SIG-M5 (cell line): ENCODE data around the gene CYSTM1.
"Not testable (repeated sequence)": the region's sequence is repeated elsewhere in the genome, so short reads cannot be mapped to it uniquely, and the experiment has no call there.

ENCODE experiments used
- DNase-seq: peaks from one replicate; lab custom pipeline; 2025; lab: John Stamatoyannopoulos, UW

The CYSTM1 gene

DNA sequence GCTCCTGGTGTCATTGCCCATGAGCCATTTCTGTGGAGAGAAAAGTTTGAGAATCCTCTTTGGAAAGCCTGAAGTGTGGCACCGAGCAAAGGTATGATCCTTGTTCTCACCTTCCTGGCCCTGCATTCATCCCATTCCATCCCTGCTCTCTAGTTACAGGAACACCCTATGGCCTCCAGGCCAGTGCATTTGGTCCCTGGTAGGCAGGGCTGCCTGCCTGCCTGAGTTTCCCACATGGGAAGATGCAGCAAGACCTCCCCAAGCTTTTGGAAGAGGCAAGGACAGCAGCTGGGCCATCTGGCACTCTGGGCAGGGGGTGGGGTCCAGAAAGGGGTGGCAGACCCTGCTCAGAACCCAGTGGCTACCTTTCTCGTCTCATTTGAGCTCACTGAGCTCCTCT is 24.8 kb upstream of the CYSTM1 start:
- no peak for DNase-seq

DNA sequence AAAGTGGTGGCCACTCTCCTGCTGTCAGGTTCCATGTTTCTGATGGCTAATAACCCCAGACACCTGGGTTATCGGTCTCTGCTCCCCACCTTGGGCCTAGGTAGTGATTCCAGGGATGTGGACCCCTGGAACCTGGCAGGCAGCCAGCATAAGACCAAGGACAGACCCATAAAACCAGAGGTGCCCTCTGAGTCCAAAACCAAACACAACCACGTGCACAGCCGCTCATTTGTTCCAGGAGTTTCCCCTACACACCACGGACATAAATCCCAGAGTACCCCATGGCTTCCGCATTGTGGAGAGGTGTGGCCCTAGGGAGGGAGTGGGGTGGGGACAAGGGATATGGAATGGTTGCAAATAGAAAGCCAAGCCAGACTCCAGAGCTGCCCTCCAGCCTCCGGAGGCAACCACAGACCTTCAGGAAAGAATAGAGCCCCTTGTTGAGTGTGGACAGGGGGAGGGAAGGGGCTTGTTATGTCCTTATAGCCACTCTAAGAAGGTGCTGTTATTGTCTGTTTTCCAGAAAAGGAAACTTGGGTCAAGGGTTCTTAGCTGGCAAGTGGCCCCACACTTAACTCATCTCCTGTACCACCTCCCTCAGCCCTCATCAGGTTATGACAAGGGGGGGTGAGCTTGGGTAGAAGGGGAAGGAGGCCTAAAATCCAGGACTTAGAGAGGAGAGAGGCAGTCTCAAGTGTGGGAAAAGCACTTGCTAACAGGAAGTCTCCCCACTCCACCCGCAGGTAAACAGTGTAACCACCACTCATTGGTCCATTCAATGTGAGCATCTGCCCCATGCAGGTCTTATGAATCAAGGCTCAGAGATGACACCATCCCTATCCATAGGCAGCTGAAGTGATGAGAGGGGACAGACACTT is 23.6 kb upstream of the CYSTM1 start:
- no peak for DNase-seq

DNA sequence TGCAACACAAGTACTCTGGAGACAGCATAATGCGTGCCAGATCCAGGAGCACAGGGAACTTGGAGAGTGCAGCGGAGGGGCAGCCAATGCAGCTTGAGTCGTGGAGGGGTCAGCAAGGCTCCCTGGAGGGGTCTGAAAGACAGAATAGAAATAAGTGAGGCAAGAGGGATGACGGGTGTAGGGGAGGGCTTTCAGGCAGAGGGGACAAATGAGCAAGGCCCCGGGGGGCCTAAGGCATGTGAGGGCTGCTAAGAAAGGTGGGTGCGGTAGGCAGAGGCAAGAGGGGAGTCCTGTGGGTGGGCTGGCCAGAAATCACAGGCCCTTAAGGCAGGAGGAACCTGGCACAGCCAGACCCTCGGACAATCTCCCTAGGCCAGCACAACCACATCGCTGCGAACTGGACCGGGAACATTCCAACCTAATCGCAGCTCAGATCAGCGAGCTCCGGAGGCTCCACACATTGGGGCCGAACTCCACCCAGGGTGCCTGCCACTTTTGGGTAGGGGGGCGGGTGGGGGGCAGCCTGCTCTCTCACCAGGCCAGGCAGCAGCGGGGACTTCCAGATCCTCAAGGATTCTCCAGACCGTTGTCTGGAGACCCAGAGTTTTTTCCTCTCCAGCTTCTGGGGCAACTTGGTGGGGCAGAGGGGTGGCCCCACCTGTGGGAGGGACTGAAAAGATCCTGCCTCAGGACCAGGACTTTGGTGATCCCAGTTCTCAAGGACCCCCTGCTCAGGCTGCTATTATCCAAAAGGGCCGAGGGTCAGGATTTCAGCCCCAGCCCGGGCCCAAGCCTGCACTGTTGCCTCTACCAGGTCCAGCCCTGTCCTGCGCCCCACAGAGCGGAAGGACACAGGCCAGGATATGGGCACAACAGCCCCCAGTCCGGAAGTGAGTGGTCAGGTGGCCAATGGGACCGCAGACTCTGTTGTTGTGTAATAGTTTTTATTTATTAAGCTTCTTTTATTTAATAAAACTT is 22.7 kb upstream of the CYSTM1 start:
- no peak for DNase-seq

DNA sequence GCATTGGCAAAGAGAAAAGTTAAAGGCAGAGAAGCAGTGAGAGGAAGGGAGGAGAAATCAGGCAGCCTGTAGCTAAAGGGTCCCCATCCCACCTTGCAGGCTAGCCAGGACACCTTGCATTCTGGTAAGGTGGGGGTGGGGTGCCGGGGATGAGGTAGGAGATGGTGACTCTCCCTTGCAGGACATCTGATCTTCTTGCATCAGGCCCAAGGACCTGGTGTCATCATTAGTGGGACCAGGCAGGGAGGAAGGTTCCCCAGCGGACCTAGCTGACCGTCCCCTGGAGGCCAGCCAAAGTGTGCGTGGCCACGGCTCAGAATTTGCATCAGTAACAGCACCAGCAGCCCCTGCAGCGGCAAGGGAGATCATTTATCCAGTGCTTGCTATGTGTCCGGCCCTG is 21.7 kb upstream of the CYSTM1 start:
- no peak for DNase-seq

GRCh38 chr5:140153905-140154304 is 21.1 kb upstream of the CYSTM1 start:
- DNase-seq = no peak

DNA sequence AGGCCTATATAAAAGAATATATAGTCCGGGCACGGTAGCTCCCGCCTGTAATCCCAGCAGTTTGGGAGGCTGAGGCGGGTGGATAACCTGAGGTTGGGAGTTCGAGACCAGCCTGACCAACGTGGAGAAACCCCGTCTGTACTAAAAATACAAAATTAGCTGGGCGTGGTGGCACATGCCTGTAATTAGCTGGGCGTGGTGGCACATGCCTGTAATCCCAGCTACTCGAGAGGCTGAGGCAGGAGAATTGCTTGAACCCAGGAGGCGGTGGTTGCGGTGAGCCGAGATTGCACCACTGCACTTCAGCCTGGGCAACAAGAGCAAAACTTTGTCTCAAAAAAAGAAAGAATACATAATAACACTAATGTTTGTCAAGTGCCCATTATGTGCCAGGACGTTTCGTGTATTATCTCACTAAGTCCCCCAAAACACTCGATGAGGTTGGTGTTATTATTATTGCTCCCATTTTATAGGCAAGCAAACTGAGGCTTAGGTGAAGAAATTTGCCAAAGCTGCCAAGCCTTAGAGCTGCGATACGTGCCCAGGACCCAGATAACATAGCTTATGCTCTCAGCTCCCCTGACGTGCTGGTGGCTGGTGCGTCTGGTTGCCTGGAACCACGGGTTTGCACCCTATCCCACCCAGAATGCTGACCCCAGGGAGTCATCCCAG is 20.1 kb upstream of the CYSTM1 start:
- not testable (repeated sequence) for DNase-seq

DNA sequence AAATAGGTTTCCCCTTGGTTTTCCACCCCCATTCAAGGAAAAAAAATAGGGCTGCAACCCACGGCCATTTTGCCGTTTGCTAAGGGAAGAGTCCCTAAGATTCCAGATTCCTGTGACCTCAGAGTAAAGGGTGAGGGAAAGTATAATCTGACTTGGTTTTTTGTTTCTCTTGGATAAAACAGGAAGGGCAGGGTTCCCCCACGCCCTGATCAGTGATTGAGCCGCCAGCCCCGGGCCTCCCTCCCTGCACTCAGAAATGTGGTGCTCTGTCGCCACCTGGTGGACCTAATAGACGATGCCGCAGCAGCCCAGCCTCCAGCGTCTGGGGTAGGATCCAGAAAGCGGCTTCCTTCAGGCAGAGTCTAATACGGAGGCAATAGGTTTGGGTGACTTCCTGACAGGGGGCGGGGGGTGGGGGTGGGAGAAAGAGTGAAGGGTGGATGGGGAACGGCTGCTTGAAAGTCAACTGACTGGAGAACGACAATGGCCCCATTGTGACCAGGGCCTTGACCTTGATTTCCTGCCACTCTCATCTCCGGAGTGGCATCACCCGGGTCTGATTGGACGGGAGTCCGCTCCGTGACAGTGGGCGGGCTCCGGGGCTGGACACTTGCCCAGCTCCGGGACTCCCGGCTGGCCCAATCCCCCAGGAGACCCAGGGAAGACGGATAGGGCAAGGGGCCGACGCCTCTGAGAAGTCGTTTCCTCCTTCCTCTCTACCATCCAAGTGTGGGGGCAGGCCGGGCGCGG is 17.8 kb upstream of the CYSTM1 start:
- DNase-seq = peak; percentile 16

GRCh38 chr5:140159014-140159927 is 15.7 kb upstream of the CYSTM1 start:
- no peak for DNase-seq

DNA sequence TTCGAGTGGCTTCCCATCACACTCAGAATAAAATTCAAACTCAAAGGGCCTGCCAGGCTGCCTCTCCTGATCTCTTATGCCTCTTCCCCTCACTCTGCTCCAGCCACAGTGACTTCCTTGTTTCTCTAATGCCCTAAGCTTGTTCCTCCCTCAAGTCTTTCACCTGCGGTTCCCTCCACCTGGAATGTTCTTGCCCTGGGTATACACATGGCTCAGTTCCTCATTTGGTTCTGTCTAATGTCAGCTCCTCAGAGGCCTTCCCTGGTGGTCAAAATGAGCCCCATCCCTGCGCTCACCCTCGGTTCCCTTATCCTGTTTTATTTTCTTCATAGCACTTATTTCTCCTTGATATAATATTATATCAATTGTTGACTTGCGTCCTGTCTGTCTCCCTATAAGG is 12.7 kb upstream of the CYSTM1 start:
- no peak for DNase-seq

DNA sequence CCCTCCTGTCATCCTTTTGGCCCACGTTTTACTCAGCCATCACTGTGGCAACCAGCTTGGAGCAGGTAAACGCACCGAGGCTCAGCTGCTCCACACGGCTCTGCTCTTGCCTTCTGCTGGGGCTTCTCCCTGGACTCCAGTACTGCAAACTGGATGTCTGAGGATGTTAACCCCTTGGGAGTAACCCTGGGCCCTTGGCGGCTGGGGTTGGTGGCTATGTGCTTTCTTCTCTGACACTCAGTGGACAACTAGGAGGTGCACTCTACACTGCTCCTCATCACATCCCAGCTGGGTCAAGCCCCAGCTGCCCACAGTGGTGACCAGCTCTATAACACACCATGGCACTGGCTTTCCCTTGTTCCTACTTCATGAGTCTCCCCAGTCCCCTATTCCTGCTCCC is 12.2 kb upstream of the CYSTM1 start:
- DNase-seq = no peak

DNA sequence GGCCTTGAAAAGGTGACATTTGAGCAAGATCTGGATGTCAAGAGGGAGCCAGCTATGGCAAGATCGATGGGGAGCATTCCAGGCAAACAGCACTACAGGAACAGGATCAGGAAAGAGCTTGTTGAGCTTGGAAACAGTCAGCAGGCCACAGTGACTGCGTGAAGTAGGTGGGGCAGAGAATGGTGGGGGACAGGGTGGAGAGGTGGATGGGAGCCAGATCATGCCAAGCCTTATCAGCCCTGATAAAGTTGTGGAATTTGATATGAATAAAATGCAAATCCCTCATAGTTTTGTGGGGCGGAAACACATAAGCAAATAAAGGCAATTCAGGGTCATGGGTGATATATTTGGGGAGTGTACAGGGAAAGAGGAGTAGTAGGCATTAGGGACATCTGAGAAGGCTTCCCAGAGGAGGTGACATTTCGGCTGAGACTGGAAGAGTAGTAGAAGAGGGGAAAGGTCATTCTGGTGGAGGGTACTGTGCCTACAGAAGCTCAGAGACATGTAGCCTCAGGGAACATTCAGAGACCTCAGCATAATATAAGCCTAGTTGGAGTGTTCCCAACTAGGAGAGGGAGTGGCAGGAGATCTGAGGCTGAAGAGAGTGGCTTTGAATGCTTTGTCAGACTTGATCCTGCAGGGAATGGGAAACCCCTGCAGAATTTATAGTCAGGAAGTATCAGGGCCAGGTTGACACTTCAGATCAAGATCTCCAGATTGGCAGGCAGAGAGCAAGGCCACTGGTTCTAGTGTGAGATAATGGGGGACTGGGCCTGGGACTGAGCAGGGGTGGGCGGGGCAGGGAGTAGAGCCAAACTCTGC is 9.7 kb upstream of the CYSTM1 start:
- no peak for DNase-seq

DNA sequence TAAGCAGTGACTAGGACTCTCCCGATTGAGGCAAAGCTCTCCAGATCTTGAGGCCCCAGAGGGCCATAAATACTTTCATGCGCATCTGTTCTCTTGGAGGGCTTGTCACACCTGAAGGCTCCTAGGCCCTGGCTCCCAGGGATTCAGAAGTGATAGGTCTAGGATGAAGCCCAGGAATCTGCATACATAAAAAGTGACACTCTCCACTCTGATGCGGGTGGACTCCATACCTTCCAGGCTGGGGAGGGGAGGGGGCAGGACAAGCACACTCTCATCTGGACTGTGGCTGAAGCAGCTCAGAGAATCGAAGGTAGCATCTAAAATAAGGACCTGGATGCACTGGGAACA is 9.1 kb upstream of the CYSTM1 start:
- DNase-seq = no peak

GRCh38 chr5:140166911-140167310 is 8.1 kb upstream of the CYSTM1 start:
- no peak for DNase-seq

GRCh38 chr5:140168371-140168770 is 6.6 kb upstream of the CYSTM1 start:
- no peak for DNase-seq

DNA sequence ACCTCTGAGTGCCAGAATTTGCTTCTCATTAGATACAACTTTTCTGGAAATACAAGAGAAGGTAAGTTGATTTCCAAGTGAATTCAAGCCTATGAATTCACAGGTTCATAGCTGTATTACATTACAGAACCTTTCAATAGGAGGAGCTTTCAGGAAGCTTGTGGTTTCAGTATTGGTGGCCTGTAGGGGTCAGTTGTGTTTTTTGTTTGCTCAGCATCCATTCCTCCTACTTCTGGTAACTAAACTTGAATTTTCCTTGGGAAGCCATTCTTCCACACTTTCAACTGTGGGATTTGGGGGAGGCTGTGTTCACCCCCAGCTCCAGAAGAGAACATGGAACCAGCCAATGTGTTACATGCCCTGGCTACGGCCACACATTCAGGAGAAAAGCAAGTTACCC is 5.6 kb upstream of the CYSTM1 start:
- DNase-seq = no peak

DNA sequence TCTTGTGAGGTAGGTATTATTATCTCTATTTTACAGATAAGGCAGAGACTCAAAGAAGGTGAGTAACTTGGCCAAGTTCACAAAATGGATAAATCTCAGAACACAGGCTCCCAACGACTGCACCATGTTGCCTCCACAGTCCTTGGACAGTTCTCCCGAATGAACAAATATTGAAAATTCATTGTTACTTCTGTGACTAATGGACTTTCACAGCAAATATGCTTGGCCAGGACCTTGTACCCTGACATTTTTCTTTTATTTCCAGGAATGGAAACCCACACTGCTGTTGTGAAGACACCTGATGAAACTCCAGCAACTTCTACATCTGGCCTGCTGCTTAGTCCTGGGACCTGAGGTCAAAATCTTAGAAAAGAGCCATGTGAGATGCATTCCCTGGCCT is 2.5 kb upstream of the CYSTM1 start:
- DNase-seq = no peak

- DNase-seq = no peak
These were observed 974 bp upstream of the CYSTM1 start for GRCh38 chr5:140174014-140174413.

DNA sequence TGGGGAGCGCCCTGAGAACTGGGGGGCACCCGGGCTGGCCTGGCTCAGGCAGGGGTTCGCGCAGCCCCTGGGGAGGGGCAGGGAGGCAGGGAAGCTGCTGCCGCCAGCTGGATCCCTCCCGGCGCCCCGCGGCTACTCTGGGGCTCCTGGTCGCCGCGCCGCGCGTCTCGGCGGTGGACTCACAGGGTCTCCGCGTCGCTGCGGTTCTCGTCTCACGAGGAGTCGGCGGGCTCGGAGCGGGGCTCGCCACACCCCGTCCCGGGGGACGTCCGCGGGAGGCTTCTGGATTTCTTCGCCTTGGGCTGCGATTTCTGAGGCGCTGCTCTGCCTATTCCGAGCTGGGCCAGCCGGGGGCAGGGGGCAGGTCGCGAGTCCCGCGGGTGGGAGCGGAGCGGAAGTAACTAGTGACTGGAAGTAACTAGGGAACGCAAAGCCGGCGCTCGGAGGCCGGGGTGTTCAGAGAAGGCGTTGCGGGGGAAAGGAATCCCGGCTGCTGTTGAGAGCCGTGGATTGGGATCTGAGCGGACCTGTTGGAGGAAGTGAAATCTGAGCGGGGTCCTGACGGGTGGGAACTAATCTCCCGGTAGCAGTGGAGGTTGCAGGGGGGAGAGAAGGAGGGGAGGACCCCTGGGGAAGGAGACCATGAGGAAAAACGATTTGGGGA is 511 bp downstream of the CYSTM1 start:
- no peak for DNase-seq

- no peak for DNase-seq
These were observed 1.0 kb downstream of the CYSTM1 start for GRCh38 chr5:140176031-140176387.

GRCh38 chr5:140178086-140178410 is 3.1 kb downstream of the CYSTM1 start:
- no peak for DNase-seq
